SK-N-MC (cell line): Measurements from ENCODE around the gene RHOA.
"Not testable (repeated sequence)": the region's sequence is repeated elsewhere in the genome, so short reads cannot be mapped to it uniquely, and the experiment has no call there.

Experiments used
- DNase-seq: peaks from one replicate; pipeline ENCODE4 v3.0.0-alpha.2; 2011; ENCODE audit warnings: low read depth, low spot score
- H3K27ac ChIP-seq: fragments of 200-600 bp; sonication (generic); 2 replicates; pipeline ENCODE4 v1.5.1; 2016; ENCODE audit warnings: mixed run types
- H3K36me3 ChIP-seq: fragments of 200-600 bp; sonication (generic); 2 replicates; pipeline ENCODE4 v1.6.1; 2017; ENCODE audit warnings: antibody characterized with exemption, low read length, mixed read lengths; ENCODE audit not compliant: insufficient read depth
- H3K4me3 ChIP-seq: fragments of 200-600 bp; sonication (generic); 2 replicates; pipeline ENCODE4 v1.5.1; 2016
- H3K9ac ChIP-seq: fragments of 200-600 bp; sonication (generic); 2 replicates; pipeline ENCODE4 v1.8.0; 2017; ENCODE audit warnings: mixed run types, mixed read lengths; ENCODE audit not compliant: insufficient read length
- H3K9me3 ChIP-seq: fragments of 200-600 bp; sonication (generic); 2 replicates; pipeline ENCODE4 v1.6.1; 2017; ENCODE audit warnings: low read depth, mild to moderate bottlenecking, antibody characterized with exemption, low read length, moderate library complexity, mixed read lengths
- EZH2 ChIP-seq: fragments of 200-600 bp; sonication (generic); IDR thresholded peaks from one replicate; pipeline ENCODE4 v1.6.1; 2017; ENCODE audit warnings: antibody characterized with exemption
- FOXP2 ChIP-seq: optimal IDR thresholded peaks from 2 replicates; pipeline ENCODE3; 2011; ENCODE audit warnings: mild to moderate bottlenecking, moderate library complexity; ENCODE audit not compliant: insufficient read depth; ENCODE audit errors: extremely low read length, control extremely low read depth
- POLR2AphosphoS5 ChIP-seq: IDR thresholded peaks from 2 replicates; pipeline ENCODE4 v1.6.1; 2012; ENCODE audit warnings: mild to moderate bottlenecking, low read depth, low read length, borderline replicate concordance

RHOA gene

DNA sequence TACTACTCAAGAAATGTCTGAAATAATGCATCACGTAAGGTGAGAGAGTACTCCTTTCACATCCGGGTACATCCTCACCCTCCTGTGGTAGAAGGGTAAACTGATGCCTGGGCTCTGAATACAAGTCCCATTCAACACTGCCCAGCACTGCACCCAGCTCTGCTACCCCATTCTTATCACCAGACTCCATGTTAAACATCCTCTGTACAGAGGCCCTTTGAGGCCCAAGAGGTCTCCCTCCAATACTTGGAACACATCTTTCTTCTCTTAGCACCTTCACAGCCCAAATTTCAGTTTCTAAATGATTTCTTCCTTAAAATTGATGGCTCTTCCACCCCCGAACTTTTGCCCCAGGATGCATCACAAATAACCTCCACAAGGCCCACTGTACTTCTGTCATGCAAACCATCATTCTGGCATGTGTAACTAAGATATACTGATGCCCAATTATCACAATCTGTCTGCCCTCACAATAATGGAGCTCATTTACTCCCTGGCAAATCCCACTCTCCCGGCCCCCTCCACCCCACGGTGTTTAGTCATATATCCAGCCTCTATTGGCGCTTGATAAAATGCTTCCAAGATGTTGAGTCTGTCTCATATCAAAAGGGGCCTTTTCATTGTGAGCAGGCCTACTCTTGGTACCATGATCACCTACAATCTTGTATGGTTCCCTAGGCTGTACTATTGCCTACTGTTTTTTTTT lies 41.0 kb downstream of the RHOA start:
- no peak overlapping the region for H3K27ac ChIP-seq

DNA sequence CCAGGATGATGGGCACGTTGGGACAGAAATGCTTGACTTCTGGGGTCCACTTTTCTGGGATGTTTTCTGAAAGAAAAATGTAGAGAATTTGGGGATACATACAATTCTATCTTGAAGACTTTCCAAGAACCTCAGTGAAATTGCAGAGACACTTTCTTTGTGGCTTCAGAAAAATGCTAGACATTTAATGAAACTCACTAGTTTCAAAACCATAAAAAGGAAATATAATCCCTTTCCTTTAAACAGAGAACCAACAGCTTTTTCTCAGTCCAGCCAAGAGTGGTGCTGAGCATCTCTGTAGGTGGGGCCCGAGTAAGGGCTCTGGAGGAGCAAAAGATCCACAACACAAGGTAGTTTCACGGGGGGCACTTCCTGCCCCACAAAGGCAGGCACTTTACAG lies 49.2 kb downstream of the RHOA start:
- TF ChIP-seq EZH2: no peak
- no peak for TF ChIP-seq POLR2AphosphoS5
- no peak for TF ChIP-seq FOXP2
- no peak overlapping the region for H3K27ac ChIP-seq
- H3K9ac ChIP-seq: no peak overlapping the region
- DNase-seq: no peak
- no peaks in the 10 kb centered on the region for H3K9me3 ChIP-seq
- H3K4me3 ChIP-seq: no peak overlapping the region
- H3K36me3 ChIP-seq: peaks cover 31% of the 10 kb centered on the region

More for the DNA sequence above, 41.0 kb downstream of the RHOA start:
- Histone ChIP-seq H3K4me3 (no peak overlapping the region), H3K9me3 (no peaks in the 10 kb centered on the region), H3K9ac (no peak overlapping the region), H3K36me3 (peaks cover 42% of the 10 kb centered on the region; the same call in 1 of the 2 replicates)
- no peak for DNase-seq
- no peak for TF ChIP-seq FOXP2
- TF ChIP-seq POLR2AphosphoS5: no peak
- TF ChIP-seq EZH2: no peak

DNA sequence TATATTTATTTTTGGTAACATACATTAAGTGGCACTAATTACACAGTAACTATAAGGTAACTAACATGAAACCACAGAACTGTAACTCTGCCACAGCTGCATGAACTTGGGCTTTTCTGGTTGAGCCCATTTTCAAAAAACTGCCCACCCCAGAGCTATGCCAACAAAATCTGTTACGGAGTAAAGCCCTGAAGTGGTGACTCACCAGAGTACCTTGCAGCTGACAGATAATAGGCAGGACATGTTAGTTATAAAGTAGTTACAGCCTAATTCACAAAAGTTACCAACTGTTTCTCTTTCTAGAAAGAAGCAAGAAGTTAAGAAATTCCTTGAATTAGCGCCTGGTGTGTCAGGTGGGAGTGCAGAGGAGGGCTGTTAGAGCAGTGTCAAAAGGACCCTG lies 52.2 kb downstream of the RHOA start:
- TF ChIP-seq FOXP2 (no peak), EZH2 (no peak), POLR2AphosphoS5 (no peak)
- Histone ChIP-seq H3K4me3 (no peak overlapping the region), H3K9me3 (no peaks in the 10 kb centered on the region), H3K9ac (no peak overlapping the region), H3K27ac (peak overlapping the region; percentile 70), H3K36me3 (peaks cover 25% of the 10 kb centered on the region)
- DNase-seq: no peak

DNA sequence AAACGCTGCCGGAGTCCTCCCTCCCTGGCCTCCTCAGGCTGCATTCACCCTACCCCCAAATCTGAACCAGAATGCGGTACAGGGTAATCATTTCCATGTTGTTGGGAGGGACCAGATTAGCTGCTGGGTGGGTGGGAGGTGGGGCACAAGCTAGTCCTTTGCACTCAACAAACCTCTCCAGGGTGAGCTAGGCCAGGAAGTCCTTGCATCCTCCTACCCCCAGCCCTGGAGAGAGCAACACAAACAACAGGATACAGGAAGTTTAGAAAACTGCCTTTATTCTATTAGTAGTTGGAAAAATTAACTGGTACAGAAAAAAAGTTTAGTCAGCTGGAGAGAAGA lies 52.9 kb downstream of the RHOA start:
- H3K9me3 ChIP-seq: no peaks in the 10 kb centered on the region
- TF ChIP-seq POLR2AphosphoS5 (no peak), EZH2 (no peak), FOXP2 (no peak)
- no peak for DNase-seq
- H3K4me3 ChIP-seq: peak overlapping the region; percentile 79
- H3K27ac ChIP-seq: peak overlapping the region; percentile 84
- H3K36me3 ChIP-seq: peaks cover 24% of the 10 kb centered on the region
- H3K9ac ChIP-seq: peak overlapping the region; percentile 47

DNA sequence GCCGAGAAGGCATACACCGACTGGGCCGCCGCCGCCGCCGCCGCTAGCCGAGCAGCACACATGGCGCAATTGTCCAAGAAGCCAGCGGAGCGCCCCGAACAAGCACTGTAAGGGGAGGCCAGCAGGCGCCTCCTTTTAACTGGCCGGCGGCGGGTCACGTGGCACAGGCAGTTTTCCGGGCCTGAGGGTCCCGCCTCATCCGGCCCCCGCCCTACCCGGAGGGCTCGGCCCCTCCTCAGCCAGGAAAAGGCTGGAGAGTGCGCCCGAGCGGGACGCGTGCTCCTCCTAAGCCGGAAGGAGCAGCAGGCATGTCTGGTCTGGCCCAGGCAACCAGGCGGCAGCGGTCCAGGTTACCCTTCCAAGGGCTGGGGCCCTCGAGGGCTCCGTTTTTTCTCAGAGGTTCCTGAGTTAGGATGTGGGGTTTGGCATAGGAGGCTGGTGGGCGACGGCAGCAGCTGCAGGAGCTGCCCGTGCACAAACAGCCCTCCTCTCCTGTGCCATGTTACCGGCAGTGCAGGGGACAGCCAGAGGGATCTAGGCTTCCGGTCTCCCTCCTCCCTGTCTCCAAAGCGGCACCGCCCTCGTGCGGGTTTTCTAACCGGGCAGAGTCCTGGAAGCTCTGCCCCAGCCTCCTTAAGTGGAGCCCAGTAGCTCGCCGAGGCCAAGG lies 53.4 kb downstream of the RHOA start, which contains the start of gene GPX1:
Gene GPX1, minus strand, starts transcription at position 137 of the 667 bp plus-strand sequence. Its CDS starts 75 bp downstream, at position 62.
- no peaks in the 10 kb centered on the region for H3K9me3 ChIP-seq
- H3K36me3 ChIP-seq: peaks cover 22% of the 10 kb centered on the region
- no peak for DNase-seq
- H3K4me3 ChIP-seq: peak within 1 kb of the TSS; percentile 79
- peak within 1 kb of the TSS; percentile 84 for H3K27ac ChIP-seq
- H3K9ac ChIP-seq: peak within 1 kb of the TSS; percentile 75
- TF ChIP-seq POLR2AphosphoS5 (peak; percentile 89), FOXP2 (no peak), EZH2 (no peak)

DNA sequence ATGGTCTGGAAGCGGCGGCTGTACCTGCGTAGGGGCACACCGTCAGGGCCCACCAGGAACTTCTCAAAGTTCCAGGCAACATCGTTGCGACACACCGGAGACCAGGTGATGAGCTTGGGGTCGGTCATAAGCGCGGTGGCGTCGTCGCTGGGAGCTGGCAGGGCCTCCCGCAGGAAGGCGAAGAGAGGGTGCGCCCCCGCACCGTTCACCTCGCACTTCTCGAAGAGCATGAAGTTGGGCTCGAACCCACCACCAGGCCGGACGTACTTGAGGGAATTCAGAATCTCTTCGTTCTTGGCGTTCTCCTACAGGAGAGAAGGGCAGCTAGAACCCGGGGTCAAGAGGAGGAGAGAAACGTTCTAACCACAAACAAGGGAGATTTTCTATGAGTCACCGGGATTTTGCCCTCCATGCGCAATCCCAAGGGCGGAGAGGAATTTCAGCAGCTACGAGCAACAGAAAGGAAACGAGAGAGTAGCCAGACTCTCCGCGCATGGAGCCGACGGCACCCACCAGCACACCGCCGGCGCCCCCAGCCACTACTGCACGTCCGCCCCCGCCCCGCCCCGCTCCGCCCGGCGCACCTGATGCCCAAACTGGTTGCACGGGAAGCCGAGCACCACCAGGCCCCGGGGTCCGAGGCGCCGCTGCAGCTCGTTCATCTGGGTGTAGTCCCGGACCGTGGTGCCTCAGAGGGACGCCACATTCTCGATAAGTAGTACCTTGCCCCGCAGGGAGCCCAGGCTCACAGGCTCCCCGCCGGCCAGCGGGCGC lies 54.1 kb downstream of the RHOA start:
- Histone ChIP-seq H3K4me3 (peak overlapping the region; percentile 79), H3K9ac (peak overlapping the region; percentile 75), H3K36me3 (peaks cover 19% of the 10 kb centered on the region)
- H3K27ac ChIP-seq, DNase-seq, H3K9me3 ChIP-seq: not testable (repeated sequence)

DNA sequence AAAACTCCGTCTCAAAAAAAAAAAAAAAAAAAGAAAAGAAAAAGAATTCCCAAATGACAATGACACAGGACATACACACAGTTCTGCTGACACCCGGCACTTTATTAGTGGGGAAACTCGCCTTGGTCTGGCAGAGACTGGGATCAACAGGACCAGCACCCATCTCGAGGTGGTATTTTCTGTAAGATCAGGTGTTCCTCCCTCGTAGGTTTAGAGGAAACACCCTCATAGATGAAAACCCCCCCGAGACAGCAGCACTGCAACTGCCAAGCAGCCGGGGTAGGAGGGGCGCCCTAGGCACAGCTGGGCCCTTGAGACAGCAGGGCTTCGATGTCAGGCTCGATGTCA lies 54.7 kb downstream of the RHOA start:
- H3K27ac ChIP-seq, DNase-seq, H3K9ac ChIP-seq, H3K9me3 ChIP-seq: not testable (repeated sequence)
- Histone ChIP-seq H3K4me3 (peak overlapping the region; percentile 79), H3K36me3 (peaks cover 13% of the 10 kb centered on the region)

DNA sequence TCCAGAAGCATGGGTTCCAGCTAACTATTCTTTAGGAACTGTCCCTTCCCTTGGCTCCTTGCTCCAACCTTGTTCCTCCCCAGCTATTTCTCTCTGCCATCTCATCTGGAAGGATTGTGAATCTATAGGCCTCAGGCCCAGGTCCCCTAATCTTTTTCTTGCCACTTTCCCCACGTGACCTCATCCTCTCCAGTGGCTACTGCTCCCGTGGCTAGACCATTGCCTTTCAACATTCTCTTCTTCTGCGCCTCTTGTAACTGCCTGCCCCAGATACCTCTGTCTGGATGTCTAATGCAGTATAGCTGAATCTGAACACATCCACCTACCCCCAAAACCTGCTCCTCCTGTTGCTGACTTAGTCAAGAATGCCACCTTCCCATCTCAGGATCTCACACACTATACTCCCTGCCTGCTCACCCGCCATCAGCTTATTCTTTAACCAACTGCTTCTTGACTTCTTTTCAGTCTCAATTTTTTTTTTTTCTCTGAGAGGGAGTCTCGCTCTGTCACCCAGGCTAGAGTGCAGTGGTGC lies 58.8 kb downstream of the RHOA start:
- no peak for DNase-seq
- no peak for TF ChIP-seq EZH2
- TF ChIP-seq FOXP2: no peak
- TF ChIP-seq POLR2AphosphoS5: no peak
- Histone ChIP-seq H3K9ac (no peak overlapping the region), H3K27ac (no peak overlapping the region), H3K4me3 (no peak overlapping the region), H3K36me3 (no peaks in the 10 kb centered on the region; the same call in 1 of the 2 replicates), H3K9me3 (no peaks in the 10 kb centered on the region)

DNA sequence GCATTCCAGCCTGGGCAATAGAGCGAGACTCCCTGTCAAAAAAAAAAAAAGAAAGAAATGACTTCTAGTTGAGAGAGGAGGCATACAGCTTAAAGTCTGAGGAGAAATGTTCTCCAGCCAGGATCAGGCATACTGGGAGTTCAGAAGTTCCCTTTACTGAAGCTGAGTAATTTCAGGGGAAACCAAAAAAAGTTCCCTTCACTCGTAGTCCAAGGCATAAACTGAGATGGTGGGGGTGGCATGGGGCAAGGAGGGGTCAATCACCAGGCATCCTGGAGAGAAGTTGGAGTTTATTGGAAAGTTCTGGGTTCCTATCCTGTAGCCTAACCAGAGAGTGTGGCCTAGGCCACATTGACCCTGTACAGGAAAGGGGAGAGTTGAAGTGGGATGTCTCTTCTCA lies 59.5 kb downstream of the RHOA start:
- Histone ChIP-seq H3K9ac (no peak overlapping the region), H3K9me3 (no peaks in the 10 kb centered on the region), H3K4me3 (no peak overlapping the region), H3K27ac (no peak overlapping the region), H3K36me3 (no peaks in the 10 kb centered on the region; the same call in 1 of the 2 replicates)
- DNase-seq: no peak
- TF ChIP-seq FOXP2 (no peak), EZH2 (no peak), POLR2AphosphoS5 (no peak)
